ENCODE data around the gene PFN3.
"Not testable (repeated sequence)": the region's sequence is repeated elsewhere in the genome, so short reads cannot be mapped to it uniquely, and the experiment has no call there.

Gene PFN3

DNA sequence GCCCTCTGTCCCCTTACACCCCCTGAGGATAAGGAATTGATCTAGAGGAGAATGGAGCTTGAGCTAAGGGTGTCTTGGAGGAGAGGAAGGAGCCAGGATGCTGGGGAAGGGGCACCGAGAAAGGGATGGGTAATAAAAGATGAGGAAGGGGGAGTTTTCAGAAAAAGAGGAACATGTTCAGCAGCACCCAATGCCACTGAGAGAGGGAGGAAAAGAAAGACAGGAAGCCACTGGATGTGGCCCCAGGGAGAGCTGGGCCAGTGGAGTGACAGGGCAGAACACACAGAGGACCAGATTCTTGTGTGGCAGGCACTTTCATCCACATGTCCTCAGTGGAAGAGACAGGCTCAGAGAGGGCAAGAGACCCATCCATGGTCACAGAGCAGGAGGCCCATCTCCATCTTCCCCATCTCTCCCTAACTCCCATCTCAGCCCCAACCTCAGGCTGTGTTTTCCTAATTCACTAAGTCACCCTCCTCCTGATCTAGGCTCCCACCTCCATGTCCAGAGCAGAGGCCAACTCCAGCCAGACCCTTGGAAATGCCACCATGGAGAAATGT, 7.2 kb downstream of the PFN3 start:
- no peak for DNase-seq (ENCODE audit: low spot score)

- no peak for DNase-seq (ENCODE audit: low spot score)
Observed at GRCh38 chr5:177392765-177393164, 7.7 kb downstream of the PFN3 start.

- peak; percentile 92 for DNase-seq (ENCODE audit: low spot score)
Observed at GRCh38 chr5:177390363-177391300, 9.8 kb downstream of the PFN3 start.

DNA sequence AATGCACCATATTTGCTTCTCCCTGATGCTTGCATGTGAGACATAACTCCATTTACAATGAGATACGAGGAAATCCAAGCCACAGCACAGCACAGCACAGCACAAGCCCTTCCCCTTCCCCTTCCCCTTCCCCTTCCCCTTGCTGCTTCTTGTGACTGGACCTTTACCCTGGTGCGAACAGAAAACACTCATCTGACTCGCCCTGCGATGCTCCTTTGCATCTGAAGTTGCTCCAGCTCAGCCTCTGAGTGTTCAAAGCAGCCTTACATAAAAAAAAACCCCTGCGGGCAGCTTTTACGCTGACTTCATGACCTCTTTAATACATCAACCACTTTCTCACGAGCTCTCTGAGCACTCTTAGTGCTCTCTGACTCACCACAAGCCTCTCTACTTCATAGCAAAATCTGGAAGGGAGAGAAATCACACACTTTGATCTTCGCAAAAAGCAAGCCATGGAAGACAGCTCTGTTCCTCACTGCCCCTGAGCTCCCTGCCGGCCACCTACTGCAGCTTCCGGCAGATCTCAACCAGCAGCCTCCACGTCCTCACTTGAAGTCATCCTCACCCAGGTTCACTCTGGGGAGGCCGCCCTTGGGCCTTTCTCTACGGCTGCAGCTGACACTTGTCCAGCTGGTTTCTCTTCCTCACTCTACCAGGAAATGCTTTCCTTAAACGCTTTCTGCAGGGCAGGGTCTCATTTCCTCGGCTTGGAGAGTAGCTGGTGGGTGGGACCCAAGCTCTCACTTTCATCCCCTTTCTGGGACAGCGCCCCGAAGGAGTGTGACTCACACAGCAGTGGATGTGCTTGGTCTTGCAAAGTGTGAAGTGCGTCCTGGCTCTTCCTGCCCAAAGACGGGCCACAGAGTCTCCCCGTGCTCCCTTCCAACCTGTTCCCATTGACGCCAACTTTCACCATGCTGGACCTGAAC, 11.0 kb downstream of the PFN3 start:
- DNase-seq (ENCODE audit: low spot score), result peak; percentile 83

DNA sequence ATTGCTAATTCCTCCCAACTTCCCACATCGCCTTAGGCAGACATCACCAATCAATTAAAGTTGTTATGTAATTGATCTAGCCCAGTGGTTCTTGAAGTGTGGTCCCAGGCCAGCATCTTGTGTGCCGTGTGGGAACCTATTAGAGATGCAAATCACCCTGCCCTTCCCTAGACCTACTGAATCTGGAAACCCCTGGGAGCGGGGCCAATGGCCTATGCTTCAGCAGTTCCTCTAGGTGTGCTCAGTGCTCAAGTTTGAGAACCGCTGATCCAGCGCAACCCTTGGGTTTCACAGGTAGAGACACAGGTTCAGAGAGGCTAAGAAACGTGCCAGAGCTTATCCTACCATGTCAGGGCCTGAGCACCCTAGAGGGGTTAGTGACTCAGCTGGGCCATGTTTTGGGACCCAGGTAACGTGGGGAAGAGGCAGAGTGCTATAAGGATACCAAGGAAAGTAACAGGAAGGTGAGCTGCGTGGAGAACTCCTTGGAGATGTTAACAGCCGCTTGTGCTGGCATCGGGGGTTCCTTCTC, 11.9 kb downstream of the PFN3 start:
- DNase-seq (ENCODE audit: low spot score), result no peak

- no peak for DNase-seq (ENCODE audit: low spot score)
Observed at GRCh38 chr5:177387405-177387804, 13.1 kb downstream of the PFN3 start.

GRCh38 chr5:177386542-177386941, 13.9 kb downstream of the PFN3 start:
- no peak for DNase-seq (ENCODE audit: low spot score)

DNA sequence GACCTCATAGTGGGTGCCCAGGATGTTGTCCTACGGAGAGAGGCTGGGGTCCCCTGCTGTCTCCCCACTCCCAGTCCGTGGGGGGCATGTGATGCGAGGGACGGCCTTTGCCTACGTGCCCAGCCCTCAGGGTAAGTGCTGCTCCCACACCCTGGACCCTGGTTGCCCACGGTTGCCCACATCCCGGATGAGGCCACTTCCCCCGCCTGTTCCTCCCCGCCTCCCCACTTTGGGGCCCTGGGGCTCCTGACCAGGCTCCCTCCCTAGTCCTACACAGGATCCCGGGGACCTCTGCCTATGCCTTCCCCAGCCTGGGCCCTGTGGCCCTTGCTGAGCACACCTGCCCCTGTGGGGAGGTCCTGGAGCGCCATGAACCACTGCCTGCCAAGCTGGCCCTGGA, 14.7 kb downstream of the PFN3 start:
- no peak for DNase-seq (ENCODE audit: low spot score)

- no peak for DNase-seq (ENCODE audit: low spot score)
Observed at GRCh38 chr5:177384134-177384533, 16.3 kb downstream of the PFN3 start, which contains the start of gene SLC34A1. SLC34A1 (plus strand) TSS chr5:177384434; CDS start chr5:177385742, 1,308 bp downstream.

GRCh38 chr5:177383181-177383580, 17.3 kb downstream of the PFN3 start:
- DNase-seq (ENCODE audit: low spot score), result no peak

DNA sequence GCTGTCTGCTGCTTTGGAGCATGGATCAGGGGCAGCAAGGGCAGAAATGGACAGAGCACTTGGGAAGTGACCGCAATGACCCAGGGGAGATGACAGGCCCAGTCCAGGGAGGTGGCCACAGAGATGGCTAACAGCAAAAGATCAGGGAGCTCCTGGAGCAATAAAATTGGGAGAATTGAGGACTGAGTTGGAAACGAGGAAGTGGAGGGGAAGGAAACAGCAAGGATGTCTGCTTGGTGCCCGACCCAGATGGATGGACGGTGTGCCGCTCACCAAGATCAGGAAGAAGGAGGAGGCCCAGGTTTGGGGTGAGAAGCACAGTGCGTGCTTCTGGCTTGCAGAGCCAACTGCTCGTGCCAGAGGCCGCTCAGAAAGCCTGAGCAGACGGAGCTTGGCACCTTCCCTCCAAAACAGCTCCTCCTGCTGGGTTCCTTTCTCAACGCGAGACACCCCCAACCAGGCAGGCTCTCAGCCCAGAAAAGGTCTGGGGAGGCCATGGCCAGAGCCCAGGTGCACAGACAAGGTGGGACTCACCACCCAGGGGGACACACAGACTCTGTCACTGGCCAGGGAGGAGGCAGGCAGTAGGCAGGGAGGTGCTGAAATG, 17.9 kb downstream of the PFN3 start:
- DNase-seq (ENCODE audit: low spot score), result peak; percentile 44

DNA sequence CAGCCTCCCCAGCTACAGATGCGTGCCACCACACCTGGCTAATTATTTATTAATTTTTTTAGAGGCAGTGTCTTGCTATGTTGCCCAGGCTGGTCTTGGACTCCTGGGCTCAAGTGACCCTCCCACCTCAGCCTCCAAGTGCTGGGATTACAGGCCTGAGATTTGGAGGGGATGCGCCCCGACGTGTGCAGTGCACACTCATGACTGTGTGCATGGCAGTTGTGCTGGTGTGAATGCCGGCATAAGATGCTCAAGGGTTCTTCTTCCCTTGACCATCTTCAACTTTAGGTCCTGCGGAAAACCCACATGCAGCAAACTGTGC, 19.7 kb downstream of the PFN3 start:
- DNase-seq (ENCODE audit: low spot score), result no peak

- DNase-seq (ENCODE audit: low spot score), result peak; percentile 83
Observed at GRCh38 chr5:177378884-177379883, 21.3 kb downstream of the PFN3 start.

- DNase-seq (ENCODE audit: low spot score), result no peak
Observed at GRCh38 chr5:177377851-177378776, 22.3 kb downstream of the PFN3 start.

- DNase-seq (ENCODE audit: low spot score), result no peak
Observed at GRCh38 chr5:177376107-177376506, 24.4 kb downstream of the PFN3 start.

DNA sequence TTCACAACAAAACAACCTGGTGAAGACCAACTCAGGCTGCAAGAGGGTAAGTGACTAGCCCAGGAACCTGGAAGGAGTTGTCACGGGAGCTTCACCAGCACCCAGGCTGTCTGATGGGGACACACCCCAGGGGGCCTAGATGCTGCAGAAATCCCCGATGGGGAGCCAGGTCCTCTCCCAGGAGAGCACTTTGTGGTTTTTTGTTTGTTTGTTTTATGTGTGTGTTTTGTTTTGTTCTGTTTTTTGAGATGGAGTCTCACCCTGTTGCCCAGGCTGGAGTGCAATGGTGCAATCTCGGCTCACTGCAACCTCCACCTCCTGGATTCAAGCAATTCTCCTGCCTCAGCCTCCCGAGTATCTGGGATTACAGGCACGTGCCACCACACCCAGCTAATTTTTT, 24.9 kb downstream of the PFN3 start:
- DNase-seq (ENCODE audit: low spot score), result not testable (repeated sequence)

- DNase-seq (ENCODE audit: low spot score), result no peak
Observed at GRCh38 chr5:177374211-177374610, 26.2 kb downstream of the PFN3 start.

- no peak for DNase-seq (ENCODE audit: low spot score)
Observed at GRCh38 chr5:177373806-177374205, 26.7 kb downstream of the PFN3 start.

GRCh38 chr5:177372910-177373309, 27.6 kb downstream of the PFN3 start:
- no peak for DNase-seq (ENCODE audit: low spot score)

Measured in hepatic stellate cell (primary cell).